ENCODE measurements around the gene GALNT4. TPM values are rescaled to one million over a fixed set of nuclear protein-coding genes. Genes with fewer than 3 reads are reported as not detected.

GALNT4 gene
- total RNA-seq, 3 donors from 2014 or later, result 5.3 to 11.1 (median 7.2) TPM

GRCh38 chr12:89544022-89544421, 19.4 kb upstream of the GALNT4 start:
- Histone ChIP-seq H3K27me3 (no peaks in the 10 kb centered on the region), H3K4me3 (no peak overlapping the region), H3K9me3 (no peaks in the 10 kb centered on the region), H3K4me1 (no peaks in the 10 kb centered on the region), H3K36me3 (no peaks in the 10 kb centered on the region), H3K27ac (no peak overlapping the region)
- intact Hi-C loops (cut with DNase I; ENCODE audit: low total_unique reads), result loop anchor here (10.0 kb wide), 1 partner anchor 561 kb away; no protein-coding TSS in a partner anchor
- DNase-seq (ENCODE audit: low spot score in 2 of 2), result no peak
- TF ChIP-seq, protein P1, sequence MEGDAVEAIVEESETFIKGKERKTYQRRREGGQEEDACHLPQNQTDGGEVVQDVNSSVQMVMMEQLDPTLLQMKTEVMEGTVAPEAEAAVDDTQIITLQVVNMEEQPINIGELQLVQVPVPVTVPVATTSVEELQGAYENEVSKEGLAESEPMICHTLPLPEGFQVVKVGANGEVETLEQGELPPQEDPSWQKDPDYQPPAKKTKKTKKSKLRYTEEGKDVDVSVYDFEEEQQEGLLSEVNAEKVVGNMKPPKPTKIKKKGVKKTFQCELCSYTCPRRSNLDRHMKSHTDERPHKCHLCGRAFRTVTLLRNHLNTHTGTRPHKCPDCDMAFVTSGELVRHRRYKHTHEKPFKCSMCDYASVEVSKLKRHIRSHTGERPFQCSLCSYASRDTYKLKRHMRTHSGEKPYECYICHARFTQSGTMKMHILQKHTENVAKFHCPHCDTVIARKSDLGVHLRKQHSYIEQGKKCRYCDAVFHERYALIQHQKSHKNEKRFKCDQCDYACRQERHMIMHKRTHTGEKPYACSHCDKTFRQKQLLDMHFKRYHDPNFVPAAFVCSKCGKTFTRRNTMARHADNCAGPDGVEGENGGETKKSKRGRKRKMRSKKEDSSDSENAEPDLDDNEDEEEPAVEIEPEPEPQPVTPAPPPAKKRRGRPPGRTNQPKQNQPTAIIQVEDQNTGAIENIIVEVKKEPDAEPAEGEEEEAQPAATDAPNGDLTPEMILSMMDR (IDR thresholded peaks at IDR 0.05), result no peak
- TF ChIP-seq POLR2A (IDR thresholded peaks at IDR 0.05) (no peak), POLR2AphosphoS5 (IDR thresholded peaks at IDR 0.05) (no peak)

DNA sequence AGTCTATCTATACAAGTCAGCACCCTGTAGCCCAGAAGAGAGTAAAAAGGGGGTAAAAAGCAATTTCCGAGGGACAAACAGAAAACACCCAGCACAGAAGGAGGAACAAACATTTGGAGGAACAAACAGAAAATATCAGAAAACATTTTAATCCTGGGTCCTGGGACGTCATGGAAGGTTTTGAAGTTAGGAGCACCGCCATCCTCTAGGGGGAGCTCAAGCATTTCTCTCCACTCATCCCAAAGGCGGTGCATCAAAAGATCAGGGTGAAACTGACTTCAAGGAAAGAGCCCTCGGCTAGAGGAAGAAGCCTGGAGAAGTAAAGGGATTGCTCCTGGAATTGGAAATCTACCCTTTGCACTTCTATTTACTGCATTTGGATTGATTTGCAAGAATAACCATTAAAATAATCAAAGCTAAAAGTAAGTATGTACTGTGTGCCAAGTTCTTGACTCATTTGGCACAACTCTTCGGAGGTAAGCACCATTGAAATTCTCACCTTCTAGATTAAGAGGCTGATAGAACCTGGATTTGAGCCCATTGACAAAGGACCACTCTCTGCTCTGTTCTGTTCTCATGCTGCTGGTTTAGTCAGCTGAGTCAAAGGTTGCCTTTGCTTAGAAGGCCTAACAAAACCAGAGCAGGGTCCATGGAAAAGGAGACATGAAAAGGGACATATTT, 18.5 kb upstream of the GALNT4 start:
- Histone ChIP-seq H3K27ac (no peak overlapping the region), H3K9me3 (no peaks in the 10 kb centered on the region), H3K4me3 (no peak overlapping the region), H3K36me3 (no peaks in the 10 kb centered on the region), H3K27me3 (no peaks in the 10 kb centered on the region), H3K4me1 (no peaks in the 10 kb centered on the region)
- intact Hi-C loops (cut with DNase I; ENCODE audit: low total_unique reads), result loop anchor here (10.0 kb wide), 1 partner anchor 562 kb away; no protein-coding TSS in a partner anchor
- DNase-seq (ENCODE audit: low spot score in 2 of 2), result peak in 1 of 2 donors; percentile 59
- TF ChIP-seq POLR2A (IDR thresholded peaks at IDR 0.05) (no peak), POLR2AphosphoS5 (IDR thresholded peaks at IDR 0.05) (no peak)
- TF ChIP-seq, protein P1 (IDR thresholded peaks at IDR 0.05), result peak; percentile 36 to 90 (median 81)

- TF ChIP-seq, protein P1 (IDR thresholded peaks at IDR 0.05), result no peak
- TF ChIP-seq POLR2A (IDR thresholded peaks at IDR 0.05), result no peak
- no peak for TF ChIP-seq POLR2AphosphoS5 (IDR thresholded peaks at IDR 0.05)
- Histone ChIP-seq H3K27me3 (no peaks in the 10 kb centered on the region), H3K36me3 (no peaks in the 10 kb centered on the region), H3K9me3 (no peaks in the 10 kb centered on the region), H3K4me1 (no peaks in the 10 kb centered on the region), H3K4me3 (no peak overlapping the region), H3K27ac (no peak overlapping the region)
- no peak for DNase-seq (ENCODE audit: low spot score in 2 of 2)
- intact Hi-C loops (cut with DNase I; ENCODE audit: low total_unique reads), result loop anchor here (10.0 kb wide), 1 partner anchor 563 kb away; no protein-coding TSS in a partner anchor
Observed at GRCh38 chr12:89542236-89542635, 17.6 kb upstream of the GALNT4 start.

DNA sequence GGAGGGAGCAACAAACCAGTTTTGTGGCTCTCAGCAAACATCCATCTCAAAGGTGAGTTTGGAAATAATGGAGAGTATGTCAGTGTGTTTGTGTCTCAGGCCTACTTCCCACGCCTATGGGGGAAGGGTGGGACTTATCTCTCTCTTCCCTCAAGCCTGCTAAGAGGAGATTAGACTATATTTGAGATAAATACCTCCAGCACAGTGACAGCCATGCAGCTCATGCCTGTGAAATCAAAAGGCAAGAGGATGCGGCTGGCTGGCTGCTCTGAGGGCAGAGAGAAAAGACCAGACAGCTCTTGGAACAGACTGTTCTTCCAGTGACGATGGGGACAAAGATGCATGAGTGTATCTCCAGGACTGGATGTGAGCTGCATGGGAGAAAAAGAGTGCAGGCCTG, 16.0 kb upstream of the GALNT4 start:
- intact Hi-C loops (cut with DNase I; ENCODE audit: low total_unique reads), result loop anchor here (10.0 kb wide), 1 partner anchor 564 kb away; no protein-coding TSS in a partner anchor
- TF ChIP-seq, protein P1 (IDR thresholded peaks at IDR 0.05), result no peak
- TF ChIP-seq POLR2AphosphoS5 (IDR thresholded peaks at IDR 0.05) (no peak), POLR2A (IDR thresholded peaks at IDR 0.05) (no peak)
- no peaks in the 10 kb centered on the region for H3K27me3 ChIP-seq
- H3K4me1 ChIP-seq, result no peaks in the 10 kb centered on the region
- H3K4me3 ChIP-seq, result no peak overlapping the region
- H3K36me3 ChIP-seq, result no peaks in the 10 kb centered on the region
- H3K27ac ChIP-seq, result no peak overlapping the region
- DNase-seq (ENCODE audit: low spot score in 2 of 2), result no peak
- H3K9me3 ChIP-seq, result no peaks in the 10 kb centered on the region

DNA sequence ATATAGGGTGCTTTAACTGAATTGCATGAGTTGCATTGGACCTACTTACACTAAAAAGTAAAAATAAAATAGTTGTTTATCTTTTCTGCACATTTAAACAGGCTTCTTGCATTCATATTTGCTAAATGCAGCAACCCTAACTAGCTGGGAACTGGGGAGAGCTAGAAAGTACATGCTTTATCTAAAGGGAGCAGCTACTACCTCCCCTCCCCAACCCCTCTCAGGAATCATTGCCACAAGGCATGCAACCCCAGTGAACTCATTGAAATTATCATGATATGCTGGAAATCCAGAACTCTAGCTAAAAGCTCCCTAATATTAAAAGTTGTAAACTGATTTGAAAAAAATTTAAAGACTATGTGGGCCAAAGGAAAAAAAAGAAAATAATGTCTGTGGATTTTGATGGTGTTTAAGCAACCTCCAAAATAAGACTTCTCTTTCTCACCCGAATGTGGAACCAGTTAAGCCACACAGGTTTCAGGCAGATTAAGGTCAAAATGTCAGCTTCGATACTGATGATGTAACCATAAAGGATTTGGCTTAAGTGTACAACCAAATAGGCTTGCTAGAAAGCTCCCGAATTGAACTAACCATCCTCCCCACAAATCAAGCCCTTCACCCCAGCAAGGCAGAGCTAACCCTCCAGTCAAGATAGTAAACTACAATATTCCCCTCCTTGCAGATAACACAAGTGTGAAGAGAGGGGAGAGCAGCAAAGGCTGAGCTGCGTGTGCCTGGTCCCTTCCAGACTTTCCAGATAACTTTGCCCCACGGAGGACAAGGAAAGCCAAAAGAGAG, 15.0 kb upstream of the GALNT4 start:
- no peaks in the 10 kb centered on the region for H3K36me3 ChIP-seq
- no peaks in the 10 kb centered on the region for H3K27me3 ChIP-seq
- TF ChIP-seq, protein P1 (IDR thresholded peaks at IDR 0.05), result no peak
- TF ChIP-seq POLR2A (IDR thresholded peaks at IDR 0.05) (no peak), POLR2AphosphoS5 (IDR thresholded peaks at IDR 0.05) (no peak)
- H3K9me3 ChIP-seq, result no peaks in the 10 kb centered on the region
- intact Hi-C loops (cut with DNase I; ENCODE audit: low total_unique reads), result loop anchor here (10.0 kb wide), 1 partner anchor 565 kb away; no protein-coding TSS in a partner anchor
- no peak overlapping the region for H3K27ac ChIP-seq
- no peaks in the 10 kb centered on the region for H3K4me1 ChIP-seq
- DNase-seq (ENCODE audit: low spot score in 2 of 2), result no peak
- H3K4me3 ChIP-seq, result no peak overlapping the region

Data from breast epithelium (tissue), 4 donors.